ENCODE results near the gene RAB3IL1.

Gene RAB3IL1

DNA sequence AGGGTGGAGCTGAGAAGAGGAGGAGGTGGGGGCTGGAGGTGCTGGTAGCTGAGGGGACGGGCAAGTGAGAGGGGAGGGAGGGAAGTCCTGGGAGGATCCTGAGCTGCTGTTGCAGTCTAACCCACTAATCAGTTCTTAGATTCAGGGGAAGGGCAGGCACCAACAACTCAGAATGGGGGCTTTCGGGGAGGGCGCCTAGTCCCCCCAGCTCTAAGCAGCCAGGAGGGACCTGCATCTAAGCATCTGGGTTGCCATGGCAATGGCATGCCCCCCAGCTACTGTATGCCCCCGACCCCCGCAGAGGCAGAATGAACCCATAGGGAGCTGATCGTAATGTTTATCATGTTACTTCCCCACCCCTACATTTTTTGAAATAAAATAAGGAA lies 50.4 kb downstream of the RAB3IL1 start:
- DNase-seq (ENCODE audit: low read depth, low spot score), result no peak

DNA sequence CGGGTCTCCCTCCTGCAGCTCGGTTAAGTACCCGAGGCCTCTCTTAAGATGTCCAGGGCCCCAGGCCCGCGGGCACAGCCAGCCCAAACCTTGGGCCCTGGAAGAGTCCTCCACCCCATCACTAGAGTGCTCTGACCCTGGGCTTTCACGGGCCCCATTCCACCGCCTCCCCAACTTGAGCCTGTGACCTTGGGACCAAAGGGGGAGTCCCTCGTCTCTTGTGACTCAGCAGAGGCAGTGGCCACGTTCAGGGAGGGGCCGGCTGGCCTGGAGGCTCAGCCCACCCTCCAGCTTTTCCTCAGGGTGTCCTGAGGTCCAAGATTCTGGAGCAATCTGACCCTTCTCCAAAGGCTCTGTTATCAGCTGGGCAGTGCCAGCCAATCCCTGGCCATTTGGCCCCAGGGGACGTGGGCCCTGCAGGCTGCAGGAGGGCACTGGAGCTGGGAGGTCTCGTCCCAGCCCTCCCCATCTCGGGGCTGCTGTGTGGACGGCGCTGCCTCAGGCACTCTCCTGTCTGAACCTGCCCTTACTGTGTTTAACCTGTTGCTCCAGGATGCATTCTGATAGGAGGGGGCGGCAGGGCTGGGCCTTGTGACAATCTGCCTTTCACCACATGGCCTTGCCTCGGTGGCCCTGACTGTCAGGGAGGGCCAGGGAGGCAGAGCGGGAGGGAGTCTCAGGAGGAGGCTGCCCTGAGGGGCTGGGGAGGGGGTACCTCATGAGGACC lies 51.0 kb downstream of the RAB3IL1 start:
- no peak for DNase-seq (ENCODE audit: low read depth, low spot score)

DNA sequence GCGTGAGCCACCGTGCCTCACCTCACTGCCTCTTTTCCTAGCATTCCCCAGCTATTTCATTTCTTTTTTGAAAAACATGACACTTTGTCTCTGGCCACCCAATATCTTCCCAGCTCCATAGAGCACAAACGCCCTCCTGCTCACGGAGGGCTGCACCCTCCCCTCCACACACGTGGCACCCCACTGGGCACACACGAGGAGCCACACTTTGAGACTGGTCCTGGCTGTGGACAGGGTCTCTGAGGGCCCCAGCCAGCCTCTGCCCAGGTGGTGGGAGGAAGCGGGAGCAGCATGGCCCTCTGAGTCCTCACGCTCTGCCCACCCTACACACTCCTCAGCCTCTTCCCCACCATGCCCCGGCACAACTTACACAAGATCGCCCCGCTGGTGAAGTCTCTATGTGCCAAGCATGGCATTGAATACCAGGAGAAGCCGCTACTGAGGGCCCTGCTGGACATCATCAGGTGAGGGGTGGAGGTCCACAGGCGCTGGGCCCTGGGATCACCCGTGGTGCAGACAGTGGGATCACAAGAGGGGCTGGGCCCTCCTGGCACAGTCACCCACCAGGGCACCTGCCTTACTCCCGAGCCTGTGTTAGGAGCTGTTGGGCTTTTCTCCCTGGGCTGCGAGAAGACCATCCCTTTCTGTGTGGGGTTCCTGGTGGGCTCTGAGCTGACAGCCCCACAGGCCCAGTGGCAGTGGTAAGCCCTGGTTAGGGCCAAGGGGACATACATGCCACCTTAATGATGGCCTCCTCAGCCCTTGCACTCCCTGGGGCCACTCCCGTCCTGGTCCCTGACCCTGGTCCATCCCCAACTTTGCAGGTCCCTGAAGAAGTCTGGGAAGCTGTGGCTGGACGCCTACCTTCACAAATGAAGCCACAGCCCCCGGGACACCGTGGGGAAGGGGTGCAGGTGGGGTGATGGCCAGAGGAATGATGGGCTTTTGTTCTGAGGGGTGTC lies 52.3 kb downstream of the RAB3IL1 start:
- DNase-seq (ENCODE audit: low read depth, low spot score), result no peak

DNA sequence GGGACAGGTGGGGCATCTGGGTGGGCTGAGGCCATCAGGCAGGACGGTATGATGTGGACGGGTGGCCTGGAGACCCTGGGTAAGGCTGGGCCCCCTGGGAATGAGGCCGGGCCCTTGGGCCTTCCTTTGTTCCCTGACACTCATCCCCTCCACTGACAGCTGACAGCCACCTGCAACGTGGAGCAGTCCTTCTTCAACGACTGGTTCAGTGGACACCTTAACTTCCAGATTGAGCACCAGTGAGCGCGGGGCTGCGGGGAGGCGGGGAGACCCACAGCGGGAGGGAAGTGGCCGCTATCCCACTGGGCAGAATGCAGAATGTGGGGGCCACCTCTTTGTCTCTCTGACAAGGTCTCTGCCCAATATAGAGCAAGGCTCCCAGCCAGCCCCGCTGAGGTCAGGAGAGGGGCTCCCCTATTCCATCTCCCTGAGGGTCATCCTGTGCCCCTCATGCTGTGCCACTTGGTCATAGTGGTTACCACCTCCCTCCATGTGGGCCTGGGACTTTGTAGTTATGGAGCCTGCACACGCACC lies 53.8 kb downstream of the RAB3IL1 start:
- no peak for DNase-seq (ENCODE audit: low read depth, low spot score)

DNA sequence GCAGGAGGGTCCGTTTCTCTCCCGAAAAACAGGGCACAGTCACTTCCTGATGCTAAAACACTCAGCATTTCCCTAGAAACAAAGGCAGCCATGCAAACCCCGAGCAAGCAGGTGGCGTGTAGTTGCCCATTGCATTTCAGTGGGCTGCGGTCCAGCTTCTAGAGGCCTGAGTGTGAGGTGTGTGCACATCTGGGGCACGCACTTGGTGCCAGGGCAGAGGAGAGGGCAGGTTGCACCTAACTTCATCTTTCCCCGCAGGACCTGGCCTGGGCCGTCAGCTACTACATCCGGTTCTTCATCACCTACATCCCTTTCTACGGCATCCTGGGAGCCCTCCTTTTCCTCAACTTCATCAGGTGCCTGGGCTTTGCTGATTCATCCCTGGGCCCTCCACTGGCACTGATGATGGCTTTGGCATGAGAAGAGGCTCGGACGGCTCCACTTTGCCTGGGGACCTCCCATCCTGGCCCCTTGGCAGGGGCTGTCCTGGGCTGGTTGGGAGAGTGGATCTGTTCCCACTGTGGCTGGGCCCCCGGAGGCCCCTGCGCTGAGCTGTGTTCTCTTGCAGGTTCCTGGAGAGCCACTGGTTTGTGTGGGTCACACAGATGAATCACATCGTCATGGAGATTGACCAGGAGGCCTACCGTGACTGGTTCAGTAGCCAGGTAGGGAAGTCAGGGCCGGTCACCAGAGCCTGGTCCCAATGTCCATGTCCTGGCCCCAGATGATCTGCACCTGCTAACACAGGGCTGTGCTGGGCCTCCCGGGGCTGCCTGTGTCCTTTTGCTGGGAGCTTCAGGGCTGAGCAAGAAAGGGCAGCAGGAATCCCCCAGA lies 54.4 kb downstream of the RAB3IL1 start:
- DNase-seq (ENCODE audit: low read depth, low spot score), result no peak

DNA sequence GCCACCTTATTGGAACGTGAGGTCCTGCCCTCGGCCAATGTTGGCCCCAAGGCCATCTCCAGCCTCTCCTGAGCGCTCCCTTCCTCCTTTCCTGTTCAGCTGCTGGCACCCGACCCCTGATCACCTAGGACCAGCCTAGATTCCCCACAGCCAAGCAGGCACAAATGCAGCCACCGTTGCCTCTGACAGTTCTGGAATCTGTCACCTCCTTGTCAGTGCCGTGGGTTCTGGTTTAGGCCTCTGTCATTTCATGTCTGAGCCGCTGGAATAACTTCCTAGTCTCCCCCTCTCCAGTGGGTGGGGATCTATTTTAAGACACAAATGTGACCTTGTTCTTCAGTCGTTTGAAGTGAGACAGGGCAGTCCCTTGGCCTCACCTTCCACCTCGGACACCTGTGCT lies 55.7 kb downstream of the RAB3IL1 start:
- no peak for DNase-seq (ENCODE audit: low read depth, low spot score)

DNA sequence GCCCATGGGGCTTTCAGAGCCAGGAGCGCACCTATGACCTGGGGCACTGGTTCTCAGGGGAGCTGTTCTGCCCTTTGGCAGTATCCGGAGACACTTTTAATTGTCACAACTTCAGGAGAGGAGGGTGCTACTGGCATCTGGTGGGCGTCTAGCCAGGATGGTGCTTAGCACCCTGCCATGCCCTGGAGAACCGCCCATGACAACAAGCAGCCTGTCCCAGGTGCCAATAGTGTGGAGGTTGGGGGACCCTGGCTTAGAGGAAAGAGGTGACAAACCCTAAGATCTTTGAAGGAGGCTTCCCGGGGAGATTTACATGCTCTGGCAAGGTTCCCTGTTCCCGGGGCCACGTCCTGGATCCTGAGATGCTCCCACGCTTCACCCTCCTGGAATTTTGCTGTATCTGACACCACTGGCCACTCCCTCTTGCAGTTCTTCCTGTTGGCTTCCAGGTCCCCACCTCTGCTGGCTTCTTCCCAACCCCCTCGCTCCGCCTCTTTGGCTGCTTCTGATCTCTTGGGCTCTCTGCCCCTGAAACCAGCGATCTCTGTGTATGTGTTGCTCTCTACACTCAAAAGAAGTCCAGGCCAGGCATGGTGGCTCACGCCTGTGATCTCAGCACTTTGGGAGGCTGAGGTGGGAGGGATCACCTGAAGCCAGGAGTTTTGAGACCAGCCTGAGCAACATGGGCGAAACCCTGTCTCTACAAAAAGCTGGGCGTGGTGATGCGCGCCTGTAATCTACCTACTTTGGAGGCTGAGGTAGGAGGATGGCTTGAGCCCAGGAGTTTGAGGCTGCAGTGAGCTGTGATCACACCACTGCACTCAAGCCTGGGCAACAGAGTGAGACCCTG lies 57.1 kb downstream of the RAB3IL1 start:
- DNase-seq (ENCODE audit: low read depth, low spot score), result no peak

DNA sequence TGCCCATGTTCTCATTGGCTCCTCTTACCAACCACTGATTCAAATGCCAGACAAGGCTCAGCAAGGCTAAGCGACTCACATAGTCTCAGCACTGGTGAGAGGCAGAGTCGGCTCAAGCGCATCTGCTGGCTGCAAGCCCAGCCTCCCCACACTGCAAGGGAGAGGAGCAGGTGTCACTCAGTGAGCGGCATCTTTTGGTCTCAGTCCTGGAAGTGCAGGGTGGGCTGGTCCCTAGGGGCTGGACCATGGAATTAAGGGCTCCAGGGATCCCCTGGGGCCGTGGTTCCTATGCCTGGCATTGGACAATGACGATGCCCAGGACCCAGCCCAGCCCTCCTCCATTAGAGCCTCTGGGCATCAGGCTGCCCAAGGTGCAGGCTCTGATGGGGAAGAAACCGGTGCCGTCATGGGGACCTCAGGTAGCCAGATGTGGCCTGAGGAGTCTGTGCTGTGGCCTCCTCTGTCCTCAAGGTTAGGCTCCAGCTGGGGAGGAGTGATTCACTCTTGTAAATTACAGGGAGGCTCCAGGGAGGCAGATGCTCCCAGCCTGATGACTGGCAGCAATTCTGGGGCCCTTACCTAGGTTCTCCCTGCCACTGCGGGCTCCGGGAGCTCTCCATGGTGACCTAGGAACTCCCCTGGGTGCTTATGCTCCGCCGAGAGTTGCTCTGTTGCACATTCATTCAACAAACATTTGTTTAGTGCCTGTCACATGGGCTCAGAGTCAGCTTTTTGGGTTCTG lies 61.3 kb downstream of the RAB3IL1 start:
- no peak for DNase-seq (ENCODE audit: low read depth, low spot score)

DNA sequence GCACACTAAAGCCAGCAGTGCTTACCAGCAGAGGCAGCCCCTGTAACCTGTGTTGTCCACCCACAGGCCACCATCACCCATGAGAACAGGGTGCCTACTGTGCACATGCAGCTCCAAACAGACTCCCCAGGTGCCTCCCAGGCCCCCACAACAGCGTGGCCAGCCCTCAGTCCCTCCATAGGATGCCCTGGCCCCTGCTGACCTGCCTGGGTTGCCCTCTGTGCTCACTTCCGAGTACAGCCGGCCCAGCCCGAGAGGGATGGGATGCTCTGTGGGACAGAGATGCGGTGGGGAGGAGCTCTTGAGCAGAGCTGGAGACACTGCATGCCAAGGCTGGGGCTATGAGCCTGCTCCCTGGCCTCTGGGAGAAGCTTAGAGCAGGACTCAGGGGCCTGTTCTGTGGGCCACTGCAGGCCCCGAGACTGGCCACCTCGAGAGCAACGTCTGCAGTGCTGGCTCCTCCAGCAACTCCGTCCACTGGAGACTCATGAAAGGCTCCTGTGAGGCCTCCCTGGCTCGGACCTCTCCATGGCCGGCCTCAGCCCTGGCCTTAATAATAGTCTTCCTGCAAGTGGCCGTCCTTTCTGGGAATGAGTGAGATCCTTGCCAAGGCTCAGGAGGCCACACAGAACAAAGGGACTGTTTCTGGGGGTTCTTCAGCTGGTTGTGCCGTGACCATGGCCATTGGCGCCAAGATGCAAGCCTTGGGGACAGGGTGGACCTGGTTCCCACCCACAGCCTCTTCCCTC lies 62.2 kb downstream of the RAB3IL1 start:
- no peak for DNase-seq (ENCODE audit: low read depth, low spot score)

DNA sequence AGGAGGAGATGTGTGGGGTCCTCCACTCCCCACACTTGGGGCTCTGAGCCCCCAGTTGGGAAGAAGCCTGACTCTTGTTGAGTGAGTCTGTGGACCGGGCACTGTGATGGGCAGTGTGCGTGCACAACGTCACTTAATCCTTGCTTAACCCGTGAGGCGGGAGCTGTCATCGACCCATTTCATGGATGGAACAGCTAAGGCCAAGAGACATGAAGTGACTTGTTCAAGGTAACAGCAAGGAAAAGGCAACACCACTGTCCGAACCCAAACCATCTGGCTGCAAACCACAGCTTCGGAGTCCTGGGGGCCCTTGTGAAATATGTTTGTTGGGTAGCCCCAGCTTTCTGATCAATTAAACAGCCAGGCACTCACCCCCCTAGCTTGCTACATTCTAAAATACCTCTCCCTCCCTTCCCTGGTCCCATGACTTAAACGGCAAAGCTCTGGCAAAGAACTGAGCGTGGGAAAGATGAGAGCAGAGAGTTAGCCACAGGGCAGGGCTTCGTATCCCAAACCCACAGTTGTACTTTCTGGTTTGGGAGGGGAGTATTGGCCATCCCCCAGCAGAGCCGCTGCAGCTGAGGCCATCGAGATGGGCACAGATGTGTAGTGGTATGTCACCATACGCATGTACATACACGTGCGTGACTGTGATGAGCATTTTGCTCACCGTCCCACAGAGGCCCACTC lies 63.0 kb downstream of the RAB3IL1 start:
- DNase-seq (ENCODE audit: low read depth, low spot score), result no peak

DNA sequence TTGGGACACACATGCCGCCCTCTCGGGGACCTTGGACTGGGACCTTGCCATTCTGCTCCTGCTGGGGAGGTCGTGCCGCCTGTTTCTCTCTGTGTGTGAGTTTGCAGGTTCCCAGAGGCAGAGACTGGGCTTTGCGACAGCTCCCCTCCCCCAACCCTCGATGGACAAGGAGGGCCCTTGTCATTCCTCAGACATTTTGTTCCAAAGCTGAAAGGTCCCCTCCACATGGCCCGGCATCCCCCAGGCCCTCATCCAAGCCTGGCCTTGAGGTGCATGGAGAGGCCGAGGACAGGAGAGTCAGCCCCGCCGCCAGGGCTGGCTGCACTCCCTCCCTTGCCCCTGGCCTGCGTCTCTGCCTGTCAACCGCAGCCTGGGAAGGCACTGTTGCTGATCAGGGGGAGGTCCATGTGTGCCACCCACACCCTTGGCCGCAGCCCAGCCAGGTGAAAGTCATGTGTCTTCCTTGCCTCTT lies 63.6 kb downstream of the RAB3IL1 start:
- DNase-seq (ENCODE audit: low read depth, low spot score), result no peak

DNA sequence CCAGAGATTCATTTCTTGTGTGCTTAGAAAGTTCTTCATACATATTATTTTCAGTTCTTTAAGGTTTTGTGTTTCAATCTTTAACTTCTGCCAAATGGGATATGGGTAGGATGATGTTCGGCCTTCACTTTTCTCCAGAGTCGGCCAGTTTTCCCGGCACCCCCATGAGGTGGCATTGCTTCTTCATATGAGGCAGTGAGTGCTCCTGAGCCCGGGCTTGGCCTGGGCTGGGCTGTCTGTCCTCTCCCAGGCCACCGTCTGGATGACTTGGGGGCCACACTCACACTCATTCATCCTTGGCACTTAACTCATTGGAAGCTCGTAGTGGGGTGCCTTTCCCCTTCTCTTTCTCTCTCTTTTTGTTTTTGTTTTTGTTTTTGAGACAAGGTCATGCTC lies 65.5 kb downstream of the RAB3IL1 start:
- no peak for DNase-seq (ENCODE audit: low read depth, low spot score)

DNA sequence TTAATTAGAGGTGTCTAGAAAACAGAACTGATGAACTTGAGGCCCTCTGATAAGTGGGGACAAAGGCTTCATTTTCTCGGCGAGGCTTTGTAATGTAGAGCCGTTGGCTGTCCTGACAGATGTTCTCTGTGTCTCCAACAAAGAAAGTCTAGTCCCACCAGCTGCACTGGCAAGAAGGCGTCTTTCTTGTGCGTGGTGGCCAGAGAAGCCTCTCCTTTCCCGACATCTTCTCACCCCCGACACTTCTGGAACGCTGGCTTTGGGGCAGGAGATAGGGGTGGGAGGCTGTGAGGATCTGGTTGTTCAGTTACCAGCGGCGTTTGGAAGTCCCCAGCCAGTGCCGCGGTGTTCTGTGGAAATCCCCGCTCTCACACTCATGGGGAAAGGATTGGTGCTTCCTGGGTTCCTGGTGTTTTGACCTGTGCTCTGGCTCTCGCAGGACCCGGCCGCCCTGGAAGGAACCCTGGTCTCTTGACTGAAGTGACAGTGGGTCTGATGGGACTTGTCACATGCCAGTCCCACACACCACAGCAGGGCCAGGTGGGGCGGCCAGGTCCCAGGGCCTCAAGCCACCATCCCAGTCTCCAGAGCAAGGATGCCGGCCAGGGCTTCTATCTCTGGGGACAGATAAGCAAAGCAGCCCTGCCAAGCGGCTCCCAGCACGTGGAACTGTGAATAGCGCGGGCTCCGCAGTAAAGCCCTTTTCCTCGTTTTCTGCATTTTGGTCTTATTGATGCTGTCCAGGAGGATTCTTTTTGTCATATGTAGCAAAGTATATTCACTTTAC lies 66.1 kb downstream of the RAB3IL1 start:
- DNase-seq (ENCODE audit: low read depth, low spot score), result no peak

DNA sequence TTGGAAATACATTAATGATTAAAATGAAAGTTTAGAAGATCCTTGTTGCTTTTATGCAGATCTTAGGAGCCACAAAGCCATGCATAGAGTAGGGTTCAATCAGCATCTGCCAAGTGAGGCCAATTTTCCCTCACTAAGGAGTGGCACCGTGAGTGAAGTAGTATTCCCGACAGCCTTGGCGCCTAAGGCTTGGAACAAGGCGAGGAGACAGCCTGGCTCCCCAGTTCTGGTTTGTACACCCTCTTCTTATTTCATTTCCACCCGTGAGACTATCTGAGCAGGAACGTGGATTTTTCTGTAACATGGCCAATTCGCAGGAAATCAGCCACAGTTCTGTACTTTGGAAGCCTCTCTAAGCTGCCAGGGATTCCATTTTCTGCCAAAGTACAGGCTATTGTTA lies 66.7 kb downstream of the RAB3IL1 start:
- DNase-seq (ENCODE audit: low read depth, low spot score), result no peak

DNA sequence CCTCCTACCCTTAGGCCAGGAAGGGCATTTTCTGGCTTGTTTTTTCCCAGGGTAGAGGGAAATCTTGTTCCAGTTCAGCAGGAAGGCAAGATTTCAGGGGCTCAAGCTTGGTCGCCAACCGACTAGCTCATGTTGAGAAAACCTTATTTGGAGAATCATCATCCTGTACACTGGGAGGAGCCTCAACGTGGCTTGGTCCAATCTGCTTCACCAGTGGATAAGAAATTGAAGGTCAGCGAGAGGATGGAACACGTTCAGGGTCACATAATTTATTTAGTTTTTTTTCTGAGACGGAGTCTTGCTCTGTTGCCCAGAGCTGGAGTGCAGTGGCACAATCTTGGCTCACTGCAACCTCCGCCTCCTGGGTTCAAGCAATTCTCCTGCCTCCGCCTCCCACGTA lies 68.7 kb downstream of the RAB3IL1 start:
- no peak for DNase-seq (ENCODE audit: low read depth, low spot score)

DNA sequence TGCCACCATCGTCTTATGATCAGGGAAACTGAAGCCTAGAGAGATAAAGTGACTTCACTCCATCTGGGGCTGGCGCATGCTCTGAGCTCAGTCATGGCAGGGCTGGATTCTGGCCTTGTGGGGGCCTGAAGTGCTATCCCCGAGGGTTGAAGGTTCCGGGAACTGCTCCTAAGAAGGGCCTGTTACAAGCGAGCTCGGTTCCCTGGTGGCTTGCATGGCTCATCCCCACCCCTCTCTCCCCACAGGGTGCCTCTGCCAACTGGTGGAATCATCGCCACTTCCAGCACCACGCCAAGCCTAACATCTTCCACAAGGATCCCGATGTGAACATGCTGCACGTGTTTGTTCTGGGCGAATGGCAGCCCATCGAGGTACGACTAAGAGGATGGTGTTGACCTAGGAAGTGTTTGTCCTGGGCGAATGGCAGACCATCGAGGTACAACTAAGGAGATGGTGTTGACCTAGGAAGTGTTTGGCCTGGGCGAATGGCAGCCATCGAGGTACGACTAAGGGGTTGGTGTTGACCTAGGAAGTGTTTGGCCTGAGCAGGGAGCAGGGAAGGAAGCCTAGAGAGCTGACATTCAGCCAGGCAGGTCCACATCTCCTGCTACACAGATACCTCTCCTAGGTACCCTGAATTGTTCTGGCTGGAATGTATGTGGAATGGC lies 69.3 kb downstream of the RAB3IL1 start:
- DNase-seq (ENCODE audit: low read depth, low spot score), result no peak
